ENCODE data around the gene ATP5ME.

ATP5ME gene

DNA sequence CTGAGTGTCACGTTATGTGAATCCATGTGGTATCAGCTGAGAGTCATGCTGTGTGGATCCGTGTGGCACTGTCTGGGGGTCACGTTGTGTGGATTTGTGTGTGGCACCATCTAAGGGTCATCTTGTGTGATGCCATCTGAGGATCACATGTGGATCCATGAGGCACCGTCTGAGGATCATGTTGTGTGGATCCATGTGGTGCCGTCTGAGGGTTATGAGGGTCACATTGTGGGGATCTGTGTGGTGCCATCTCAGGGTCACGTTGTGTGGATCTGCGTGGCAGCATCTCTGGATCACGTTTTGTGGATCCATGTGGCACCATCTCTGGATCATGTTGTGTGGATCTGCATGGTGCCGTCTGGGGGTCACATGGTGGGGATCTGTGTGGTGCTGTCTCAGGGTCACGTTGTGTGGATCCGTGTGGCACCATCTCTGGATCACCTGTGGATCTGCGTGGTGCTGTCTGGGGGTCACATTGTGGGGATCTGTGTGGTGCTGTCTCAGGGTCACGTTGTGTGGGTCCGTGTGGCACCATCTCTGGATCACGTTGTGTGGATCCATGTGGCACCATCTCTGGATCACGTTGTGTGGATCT is 41.8 kb downstream of the ATP5ME start:
- no peak for DNase-seq

DNA sequence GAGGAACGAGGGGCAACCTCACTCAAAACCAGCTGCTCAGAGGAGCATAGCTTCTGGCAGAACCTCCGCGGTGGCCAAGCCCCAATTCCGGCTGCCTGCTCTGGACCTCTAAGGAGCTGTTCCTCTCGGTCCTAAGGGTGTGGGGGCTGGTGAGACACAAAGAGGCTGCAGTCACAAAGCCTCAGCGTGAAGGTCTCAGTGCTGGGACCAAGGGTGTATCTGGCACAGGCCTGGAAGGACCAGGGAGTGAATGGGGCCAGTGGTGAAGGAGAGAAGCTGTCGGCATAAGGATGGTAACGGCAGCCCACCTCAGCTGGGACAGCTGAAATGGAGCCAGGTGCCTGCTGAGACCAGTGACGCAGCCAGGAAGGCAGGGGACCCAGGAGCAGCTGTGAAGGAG is 43.4 kb downstream of the ATP5ME start:
- no peak for DNase-seq

DNA sequence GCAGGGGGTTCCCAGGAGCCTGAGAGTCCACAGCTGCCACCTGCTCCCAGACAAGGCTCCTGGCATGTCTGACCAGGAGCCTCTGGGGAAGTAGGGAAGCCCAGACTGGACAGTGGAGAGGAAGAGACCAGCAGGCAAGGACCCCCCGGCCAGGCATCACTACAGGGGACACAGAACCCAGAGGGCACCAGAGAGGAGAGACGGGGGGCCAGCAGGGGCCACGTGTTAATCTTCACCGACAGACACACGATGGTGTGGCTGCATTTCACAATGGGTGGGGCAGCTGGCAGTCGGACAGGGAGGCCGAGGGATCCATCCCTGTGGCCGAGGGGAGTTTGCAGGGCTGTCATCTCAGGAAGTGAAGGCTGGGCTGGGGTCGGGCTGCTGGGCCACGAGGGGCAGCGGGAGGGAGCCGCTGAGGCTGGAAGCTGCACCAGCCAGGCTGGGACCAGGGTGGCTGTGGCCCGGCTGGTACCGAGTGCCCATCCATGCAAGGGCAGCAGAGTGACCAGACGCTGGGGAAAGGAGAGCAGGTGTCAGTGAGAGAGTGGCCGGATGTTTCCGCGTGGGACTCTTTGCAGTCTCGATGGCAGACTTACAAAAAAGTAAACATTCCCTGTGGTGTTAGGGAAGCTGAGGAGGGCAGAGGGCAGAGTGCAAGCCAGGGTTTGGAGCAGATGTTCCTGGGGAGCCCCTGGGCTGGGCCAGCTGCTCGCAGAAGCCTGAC is 44.0 kb downstream of the ATP5ME start:
- no peak for DNase-seq

DNA sequence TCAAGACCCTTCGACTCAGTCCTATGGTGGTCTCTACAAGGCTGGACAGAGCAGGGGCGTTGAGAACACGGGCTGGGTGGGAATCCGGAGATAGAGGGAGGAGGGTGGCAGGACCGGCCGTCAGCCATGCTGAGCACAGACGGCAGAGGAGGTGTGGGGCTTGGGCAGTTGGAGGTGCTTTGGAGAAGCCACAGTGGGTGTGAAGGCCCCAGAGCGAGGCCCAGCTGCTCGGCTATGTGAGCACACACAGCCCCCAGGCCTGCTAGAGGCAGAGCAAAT is 44.5 kb downstream of the ATP5ME start:
- DNase-seq, result no peak

DNA sequence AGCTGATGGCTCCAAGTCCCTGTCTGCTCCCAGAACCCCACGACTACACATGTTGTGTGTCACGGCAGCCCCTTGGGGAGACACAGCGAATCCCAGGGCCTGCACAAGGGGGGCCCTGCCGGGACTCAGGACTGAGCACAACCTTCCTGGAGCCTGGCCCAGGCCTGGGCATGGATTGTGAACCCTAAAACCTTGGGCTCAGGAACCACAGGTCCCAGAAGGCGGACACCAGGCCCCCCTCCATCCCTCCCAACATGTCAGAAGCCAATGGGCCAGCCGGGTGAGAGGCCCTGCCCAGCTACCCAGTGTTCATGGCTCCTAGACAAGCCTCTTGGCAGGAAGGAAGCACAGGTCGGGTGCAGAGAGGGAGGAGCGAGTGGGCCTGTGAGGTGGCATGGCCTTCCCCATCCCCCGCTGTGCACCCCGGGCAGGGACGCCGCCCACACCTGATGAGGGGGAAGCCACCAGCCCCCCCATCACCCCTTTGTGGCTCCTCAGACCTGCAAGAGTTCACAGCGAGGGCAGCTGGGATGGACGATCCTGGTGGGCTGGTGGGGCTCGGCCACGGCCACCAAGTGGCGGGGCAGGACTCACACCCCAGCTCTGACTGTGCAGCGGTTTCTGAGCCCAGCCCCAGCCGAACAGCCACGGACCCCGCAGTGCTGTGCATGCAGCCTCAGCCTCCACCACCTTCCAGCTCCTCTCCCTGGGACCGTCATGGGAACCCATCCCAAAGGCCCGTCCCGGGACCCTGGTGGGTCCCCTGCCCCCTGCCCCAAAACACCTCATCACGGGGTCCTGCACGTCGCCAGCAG is 45.0 kb downstream of the ATP5ME start:
- no peak for DNase-seq

DNA sequence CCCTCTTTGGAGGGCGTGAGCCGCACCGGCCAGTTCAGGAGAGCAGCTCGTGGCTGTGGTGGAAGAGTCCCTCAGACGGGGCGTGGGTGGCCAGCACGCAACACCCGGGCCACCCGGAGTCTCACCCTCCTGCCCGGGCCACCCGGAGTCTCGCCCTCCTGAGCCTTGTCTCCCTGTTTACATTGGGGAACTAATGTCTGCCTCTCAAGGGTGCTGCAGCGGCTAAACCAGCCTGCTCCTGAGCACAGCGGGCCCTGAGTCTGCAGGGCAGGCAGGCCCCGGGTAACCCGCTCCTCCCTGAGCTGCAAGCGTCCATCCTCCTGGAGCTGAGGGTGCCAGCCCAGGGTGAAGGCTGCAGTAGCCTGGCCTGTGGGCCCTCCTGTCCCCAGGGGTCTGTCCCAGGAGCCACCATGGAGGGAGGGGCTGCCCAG is 45.8 kb downstream of the ATP5ME start:
- no peak for DNase-seq

DNA sequence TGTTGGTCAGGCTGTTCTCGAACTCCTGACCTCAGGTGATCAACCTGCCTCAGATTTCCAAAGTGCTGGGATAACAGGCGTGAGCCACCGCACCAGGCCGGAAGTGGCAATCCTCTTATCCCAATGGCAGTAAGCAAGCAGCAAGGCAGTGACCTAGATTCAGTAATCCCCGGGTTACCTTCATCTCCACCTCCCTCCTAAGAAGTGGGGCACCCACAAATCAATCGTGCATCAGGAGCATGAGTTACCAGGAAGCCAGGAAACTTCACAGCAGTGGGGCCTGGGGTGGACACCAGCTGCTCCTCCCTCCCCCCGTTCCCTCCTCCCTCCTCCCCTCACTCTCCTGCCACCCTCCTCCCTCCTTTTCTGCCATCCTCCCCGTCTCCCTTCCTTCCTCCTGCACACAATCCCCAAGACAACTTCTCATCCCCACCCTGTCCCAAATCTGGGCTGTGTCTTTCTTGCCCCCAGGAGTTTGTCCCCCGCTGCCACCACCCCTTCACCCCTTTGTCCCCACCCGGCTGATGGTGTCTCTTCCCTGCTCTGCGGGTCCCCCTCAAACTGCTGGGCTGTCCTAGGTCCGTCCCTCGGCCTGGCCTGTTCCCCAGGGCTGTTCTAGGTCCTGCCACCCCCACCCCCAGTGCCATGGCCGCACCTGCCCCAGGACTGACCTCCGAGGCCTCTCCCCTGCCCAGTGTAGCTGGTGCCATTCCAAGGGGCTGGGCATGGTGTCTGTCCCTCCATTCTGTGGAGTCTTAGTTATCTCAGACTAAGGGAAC is 46.5 kb downstream of the ATP5ME start:
- no peak for DNase-seq

DNA sequence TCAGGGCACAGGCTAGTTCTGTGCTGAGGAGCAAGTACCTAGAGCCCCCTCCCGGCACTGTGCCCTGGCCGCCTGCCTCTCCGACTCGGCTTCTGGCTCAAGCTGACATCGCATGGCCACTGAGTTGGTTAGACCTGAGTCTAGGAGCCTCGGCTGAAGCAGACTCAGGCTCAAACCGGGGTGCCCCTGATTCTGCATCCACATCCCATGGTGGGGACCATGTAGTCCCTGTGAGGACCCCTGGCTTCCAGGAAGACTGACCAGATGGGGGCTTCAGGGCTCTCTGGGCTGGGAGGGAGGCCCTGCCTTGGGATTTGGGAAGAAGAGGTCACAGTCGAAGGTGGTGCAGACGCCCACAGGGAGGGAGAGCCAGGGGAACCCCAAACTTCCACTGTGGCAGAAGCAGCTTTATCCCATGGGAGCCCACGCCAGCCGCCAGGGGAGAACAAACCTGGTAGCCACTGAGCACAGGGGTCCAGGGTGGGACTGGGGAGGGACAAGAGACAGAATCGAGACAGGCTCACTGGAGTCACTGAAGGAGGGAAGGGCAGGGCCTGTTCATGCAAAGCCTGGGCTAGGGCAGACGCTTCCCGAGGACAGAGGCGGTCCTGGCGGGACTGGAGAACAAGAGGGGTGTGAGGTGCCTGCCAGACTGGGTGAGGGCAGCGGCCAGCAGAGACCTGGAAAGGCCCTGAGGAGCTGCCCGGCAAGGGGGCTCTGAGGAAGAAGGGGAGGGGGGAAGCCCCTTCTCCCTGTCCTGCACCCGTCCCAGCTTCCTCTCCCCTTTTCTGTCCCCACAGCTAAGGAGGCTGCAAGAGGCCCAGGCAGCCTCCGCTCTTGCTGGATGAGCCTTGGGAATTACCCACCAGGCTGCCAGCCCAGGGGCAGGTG is 47.6 kb downstream of the ATP5ME start:
- no peak for DNase-seq

DNA sequence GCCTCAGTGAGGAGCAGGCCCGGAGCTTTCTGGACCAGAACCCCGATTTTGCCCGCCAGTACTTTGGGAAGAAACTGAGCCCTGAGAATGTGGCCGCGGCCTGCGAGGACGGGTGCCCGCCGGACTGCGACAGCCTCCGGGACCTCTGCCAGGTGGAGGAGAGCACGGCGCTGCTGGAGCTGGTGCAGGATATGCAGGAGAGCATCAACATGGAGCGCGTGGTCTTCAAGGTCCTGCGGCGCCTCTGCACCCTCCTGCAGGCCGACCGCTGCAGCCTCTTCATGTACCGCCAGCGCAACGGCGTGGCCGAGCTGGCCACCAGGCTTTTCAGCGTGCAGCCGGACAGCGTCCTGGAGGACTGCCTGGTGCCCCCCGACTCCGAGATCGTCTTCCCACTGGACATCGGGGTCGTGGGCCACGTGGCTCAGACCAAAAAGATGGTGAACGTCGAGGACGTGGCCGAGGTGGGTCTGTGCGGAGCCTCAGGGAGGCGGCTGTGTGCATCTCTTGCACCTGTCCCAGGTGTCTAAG is 48.4 kb downstream of the ATP5ME start:
- DNase-seq, result no peak

DNA sequence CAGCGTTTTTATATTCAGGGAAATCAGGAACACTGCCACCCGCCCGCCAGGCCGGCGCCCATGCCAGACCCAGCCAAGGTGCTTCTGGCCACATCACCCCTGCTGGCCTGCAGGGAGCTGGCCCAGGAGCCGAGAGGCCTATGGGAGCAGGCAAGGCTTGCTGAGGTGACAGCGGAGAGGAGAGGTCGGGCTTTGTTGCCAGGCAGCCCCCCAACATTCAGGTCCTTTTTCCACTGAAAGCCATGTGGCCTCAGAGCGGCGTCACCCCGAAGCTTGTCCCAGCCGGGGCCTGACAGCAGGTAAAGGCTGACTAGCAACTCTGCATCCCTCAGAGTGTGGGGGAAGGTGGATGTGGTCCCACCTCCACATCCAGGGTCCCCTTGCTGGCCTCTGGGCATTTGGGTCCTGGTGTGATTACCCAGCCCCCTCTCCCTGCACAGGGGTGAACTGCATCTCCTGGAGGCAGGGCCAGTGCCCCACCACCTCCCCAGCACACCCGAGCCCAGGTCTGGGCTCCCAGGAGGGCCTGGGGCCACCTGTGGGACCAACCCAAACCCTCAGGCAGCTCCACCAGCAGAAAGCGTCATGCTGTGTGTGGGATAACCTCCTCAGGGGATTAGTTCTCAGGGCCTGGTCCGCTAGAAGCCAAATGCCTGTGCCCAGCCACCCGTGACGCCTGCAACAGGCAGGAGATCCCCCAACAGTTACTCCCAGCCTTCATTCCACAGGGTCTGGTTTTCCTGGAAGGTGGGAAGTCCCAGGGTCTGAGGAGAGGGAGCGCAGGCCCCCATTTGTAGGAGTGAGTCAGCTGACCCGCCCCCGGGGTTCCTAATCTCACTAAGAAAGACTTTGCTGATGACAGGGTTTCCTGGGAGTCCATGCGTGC is 49.1 kb downstream of the ATP5ME start, which contains the start of gene PDE6B:
Gene PDE6B, plus strand, starts transcription at position 869 of the 886 bp plus-strand sequence. CDS start 54 bp downstream, outside the sequence.
- no peak for DNase-seq

DNA sequence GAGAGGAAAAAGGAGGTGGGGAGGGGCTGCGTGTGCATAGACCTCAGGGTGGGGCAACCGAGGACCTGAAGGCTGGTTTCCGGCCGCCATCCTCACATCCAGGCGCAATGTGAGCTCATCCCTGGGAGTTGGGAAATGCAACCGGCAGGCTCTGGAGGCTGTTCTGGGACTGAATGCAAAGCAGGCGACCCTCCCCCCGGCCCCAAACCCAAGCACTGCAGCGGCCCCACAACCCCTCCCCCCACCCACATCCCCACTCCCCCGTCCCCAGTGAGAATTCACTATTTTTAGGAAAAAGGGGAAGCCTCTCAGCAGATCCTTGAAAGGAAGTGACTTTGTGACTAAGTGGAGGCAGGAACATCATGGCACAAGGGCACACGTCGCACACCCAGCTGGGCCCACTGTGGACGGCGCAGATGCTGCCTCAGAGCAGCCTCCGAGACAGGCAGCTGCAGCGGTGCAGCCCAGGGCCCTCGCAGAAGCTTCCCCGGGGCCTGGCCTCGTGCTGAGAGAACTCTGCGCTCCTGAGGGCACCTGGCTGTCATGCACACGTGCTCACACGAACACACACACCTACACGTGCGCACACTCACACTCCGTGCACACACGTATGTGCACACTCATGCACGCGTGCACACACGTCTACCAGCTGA is 50.0 kb downstream of the ATP5ME start:
- no peak for DNase-seq

DNA sequence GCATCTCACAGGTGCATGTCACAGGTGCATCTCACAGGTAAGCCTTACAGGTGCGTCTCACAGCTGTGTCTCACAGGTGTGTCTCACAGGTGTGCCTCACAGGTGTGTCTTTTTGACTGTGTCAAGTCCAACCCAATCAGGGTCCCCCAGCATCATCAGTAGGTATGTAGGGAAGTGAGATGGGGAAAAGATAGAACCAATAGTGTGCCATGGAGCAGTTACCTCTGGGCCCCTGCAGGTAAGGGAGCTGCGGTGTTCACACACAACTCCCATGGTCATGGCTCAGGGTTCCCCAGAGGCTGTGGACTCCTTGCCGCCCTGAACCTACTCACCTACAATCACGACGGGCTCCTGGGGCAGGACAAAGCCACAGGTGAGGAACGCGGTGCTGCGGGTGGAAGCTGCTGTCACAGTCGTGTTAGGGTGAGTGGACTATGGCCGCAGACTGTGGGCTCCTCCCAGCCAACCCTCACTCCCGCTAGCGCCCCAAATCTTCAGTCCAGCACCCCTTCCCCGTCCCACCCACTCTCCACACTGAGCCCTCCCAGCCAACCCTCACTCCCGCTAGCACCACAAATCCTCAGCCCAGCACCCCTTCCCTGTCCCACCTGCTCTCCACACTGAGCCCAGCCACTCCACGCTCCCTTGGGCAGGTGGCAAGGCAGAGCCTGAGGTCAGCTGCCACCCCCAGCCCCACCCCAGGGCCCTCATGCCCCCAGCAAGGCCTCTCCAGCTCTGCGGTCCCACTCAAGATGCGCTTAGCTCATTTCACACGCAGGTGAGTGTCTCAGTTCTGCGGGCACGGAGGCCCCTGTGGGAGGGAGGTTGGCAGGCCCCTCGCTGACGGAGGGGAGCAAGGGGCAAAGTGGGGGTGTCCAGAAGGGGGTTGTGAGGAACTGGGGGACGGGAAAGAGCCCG is 50.8 kb downstream of the ATP5ME start:
- DNase-seq, result no peak

Data from stimulated activated CD4-positive, alpha-beta T cell treated with anti-CD3 and anti-CD28 coated beads, Interleukin-2, amount 100 ng/mL, for 24 hours (primary cell).